Memory B cell (primary cell): Measurements from ENCODE around the gene BNC2.

Experiments
- ATAC-seq: fragments of 150-1000 bp; cut with Tn5 transposase; 2 replicates; pipeline ENCODE4 v1.10.0; 2021; ENCODE audit warnings: low read depth, mild to moderate bottlenecking, moderate library complexity
- DNase-seq, 2 donors: peaks; one replicate each; pipeline ENCODE4 v3.0.0; 2022; ENCODE audit warnings: low spot score in 2 of 2
- H3K27ac Mint-ChIP-seq: one replicate; pipeline ENCODE4 v1.8.0; 2022; ENCODE audit warnings: mild to moderate bottlenecking, moderate library complexity, mixed read lengths
- H3K27me3 Mint-ChIP-seq: one replicate; pipeline ENCODE4 v1.8.0; 2022; ENCODE audit warnings: mixed read lengths
- H3K36me3 Mint-ChIP-seq: one replicate; pipeline ENCODE4 v1.8.0; 2022; ENCODE audit warnings: mild to moderate bottlenecking, mixed read lengths
- H3K4me1 Mint-ChIP-seq: one replicate; pipeline ENCODE4 v1.8.0; 2022; ENCODE audit warnings: mixed read lengths
- H3K4me3 Mint-ChIP-seq: one replicate; pipeline ENCODE4 v1.8.0; 2022; ENCODE audit warnings: mild to moderate bottlenecking, moderate library complexity, mixed read lengths
- H3K9me3 Mint-ChIP-seq: one replicate; pipeline ENCODE4 v1.8.0; 2022; ENCODE audit warnings: mixed read lengths

BNC2 gene

DNA sequence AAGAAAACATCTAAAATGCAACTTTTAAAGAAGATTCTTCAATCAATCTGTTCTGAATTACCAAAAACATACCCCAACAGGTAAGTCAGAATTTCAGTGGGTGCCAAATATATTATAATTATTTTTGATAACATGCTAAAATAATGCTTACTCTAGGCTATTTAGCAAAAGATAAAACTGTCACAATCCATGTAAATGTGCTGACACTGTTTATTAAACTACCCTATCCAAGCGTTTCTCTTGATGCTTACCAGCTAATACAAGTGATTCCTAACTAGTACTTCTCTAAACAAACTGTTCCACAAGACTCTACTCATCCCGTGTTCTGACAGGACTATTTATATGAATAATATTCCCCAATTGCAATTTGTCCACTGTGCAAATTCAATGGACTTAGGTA lies 236.7 kb downstream of the BNC2 start:
- no peaks in the 10 kb centered on the region for H3K27me3 Mint-ChIP-seq
- DNase-seq (no peak), ATAC-seq (no peak)
- H3K36me3 Mint-ChIP-seq = no peaks in the 10 kb centered on the region
- no peaks in the 10 kb centered on the region for H3K9me3 Mint-ChIP-seq
- no peaks in the 10 kb centered on the region for H3K4me1 Mint-ChIP-seq
- H3K4me3 Mint-ChIP-seq = no peak overlapping the region
- no peak overlapping the region for H3K27ac Mint-ChIP-seq

DNA sequence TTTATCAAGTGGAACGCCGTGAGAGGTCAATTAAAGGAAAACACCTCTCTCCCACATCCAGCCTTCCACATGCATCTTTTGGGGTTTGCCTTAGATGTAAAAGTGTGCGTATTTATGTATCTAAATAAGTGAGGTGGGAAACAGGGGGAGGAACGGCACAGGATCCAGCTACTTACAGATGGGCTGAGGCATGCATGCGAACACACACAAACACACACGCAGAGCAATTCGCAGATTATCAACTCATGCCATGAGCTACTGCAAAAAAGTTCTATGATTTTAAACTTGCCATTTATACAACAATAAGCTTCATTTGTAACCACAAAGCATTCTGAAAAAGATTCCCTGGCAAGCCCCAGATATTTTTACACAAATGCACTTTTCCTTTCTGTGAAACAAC lies 242.1 kb downstream of the BNC2 start:
- DNase-seq (no peak), ATAC-seq (no peak)
- H3K27me3 Mint-ChIP-seq = no peaks in the 10 kb centered on the region
- no peak overlapping the region for H3K4me3 Mint-ChIP-seq
- H3K9me3 Mint-ChIP-seq = peaks cover 2% of the 10 kb centered on the region
- no peak overlapping the region for H3K27ac Mint-ChIP-seq
- no peaks in the 10 kb centered on the region for H3K36me3 Mint-ChIP-seq
- H3K4me1 Mint-ChIP-seq = no peaks in the 10 kb centered on the region

DNA sequence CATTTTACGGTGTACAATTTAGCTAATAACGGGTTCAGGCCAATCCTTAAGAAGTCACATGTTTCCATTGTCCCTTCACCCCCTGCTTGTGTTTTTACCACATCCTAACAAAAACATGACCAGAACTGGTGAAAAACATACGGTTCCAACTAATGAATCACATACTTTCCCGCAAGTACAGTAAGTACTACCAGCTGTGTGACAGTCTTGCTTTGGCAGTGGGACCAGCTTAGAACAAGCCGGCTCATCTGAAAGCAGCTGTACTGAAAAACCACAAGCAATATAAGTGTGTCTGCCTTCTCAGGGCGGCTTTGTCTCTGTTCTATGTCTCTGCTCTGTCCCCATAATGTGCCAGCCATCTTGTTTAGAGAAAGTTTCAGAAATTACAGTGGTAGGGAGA lies 242.5 kb downstream of the BNC2 start:
- Mint-ChIP-seq H3K36me3 (no peaks in the 10 kb centered on the region), H3K27me3 (no peaks in the 10 kb centered on the region), H3K4me1 (no peaks in the 10 kb centered on the region), H3K9me3 (peaks cover 5% of the 10 kb centered on the region), H3K4me3 (no peak overlapping the region), H3K27ac (no peak overlapping the region)
- DNase-seq = no peak
- no peak for ATAC-seq

DNA sequence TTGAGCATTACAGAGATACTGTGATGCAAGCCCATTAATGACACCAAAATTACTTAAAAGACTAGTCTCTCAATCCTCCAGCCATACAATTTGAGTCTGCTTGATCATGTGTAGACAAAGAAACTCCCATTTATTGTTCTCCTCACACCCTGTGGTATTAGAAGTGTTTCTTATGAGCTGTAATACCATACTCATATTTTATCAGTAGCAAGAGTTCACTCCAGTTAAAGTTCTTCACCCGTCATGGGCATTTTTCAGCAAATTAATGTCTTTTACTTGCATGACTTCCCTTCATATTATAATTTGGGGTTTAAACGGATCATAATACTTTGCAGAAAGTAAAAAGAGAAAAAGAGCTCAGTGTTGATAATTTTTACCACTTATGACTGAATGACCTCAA lies 242.9 kb downstream of the BNC2 start:
- no peaks in the 10 kb centered on the region for H3K27me3 Mint-ChIP-seq
- H3K27ac Mint-ChIP-seq = no peak overlapping the region
- H3K9me3 Mint-ChIP-seq = peaks cover 5% of the 10 kb centered on the region
- DNase-seq (no peak), ATAC-seq (no peak)
- H3K4me1 Mint-ChIP-seq = no peaks in the 10 kb centered on the region
- no peak overlapping the region for H3K4me3 Mint-ChIP-seq
- no peaks in the 10 kb centered on the region for H3K36me3 Mint-ChIP-seq

DNA sequence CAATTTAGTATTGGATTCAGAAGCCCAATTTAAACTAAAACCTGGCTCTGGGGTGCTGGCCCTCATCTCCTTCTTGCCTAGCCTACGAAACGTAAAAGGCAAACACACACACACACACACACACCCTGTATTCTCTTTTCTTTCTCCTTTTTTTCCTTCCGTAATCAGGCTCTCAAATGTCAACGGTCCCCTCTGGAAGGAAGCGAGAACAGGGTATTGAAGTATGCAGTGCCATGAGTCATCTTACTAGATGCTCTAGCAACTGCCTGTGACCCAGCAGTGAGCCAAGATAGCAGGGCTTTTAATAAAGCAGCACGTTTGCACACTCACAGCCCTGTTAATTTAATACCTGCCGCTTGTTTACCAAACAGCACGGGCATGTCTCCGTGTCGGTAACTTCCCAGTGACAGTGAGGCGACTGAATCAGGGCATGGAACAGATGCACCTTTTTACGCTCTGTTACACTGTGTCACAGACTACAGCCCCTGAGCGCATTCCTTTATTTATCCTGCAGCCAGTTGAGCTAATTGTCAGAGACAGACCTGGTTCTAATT lies 243.8 kb downstream of the BNC2 start:
- ATAC-seq (no peak), DNase-seq (no peak)
- H3K27me3 Mint-ChIP-seq = no peaks in the 10 kb centered on the region
- H3K4me3 Mint-ChIP-seq = no peak overlapping the region
- H3K4me1 Mint-ChIP-seq = no peaks in the 10 kb centered on the region
- peaks cover 5% of the 10 kb centered on the region for H3K9me3 Mint-ChIP-seq
- H3K36me3 Mint-ChIP-seq = no peaks in the 10 kb centered on the region
- no peak overlapping the region for H3K27ac Mint-ChIP-seq

DNA sequence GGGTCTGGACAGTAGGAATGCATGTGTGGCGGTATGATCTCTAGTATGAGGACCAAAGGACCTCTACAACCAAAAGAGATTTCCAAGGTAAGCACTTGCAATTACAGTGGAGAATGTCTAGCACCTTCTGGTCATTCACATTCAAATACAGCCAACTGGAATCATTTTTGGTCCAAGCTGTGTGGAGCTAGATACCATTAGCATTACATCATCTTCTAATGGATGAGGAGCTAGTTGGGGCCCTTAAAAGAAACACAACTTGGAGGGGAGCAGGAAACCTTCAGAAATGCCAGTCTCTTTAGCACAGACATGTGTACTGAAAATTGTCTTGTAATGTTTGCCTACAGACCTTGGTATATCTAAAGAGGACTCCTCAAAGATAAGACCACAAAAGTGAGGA lies 244.7 kb downstream of the BNC2 start:
- no peak for DNase-seq
- no peaks in the 10 kb centered on the region for H3K4me1 Mint-ChIP-seq
- peaks cover 5% of the 10 kb centered on the region for H3K9me3 Mint-ChIP-seq

DNA sequence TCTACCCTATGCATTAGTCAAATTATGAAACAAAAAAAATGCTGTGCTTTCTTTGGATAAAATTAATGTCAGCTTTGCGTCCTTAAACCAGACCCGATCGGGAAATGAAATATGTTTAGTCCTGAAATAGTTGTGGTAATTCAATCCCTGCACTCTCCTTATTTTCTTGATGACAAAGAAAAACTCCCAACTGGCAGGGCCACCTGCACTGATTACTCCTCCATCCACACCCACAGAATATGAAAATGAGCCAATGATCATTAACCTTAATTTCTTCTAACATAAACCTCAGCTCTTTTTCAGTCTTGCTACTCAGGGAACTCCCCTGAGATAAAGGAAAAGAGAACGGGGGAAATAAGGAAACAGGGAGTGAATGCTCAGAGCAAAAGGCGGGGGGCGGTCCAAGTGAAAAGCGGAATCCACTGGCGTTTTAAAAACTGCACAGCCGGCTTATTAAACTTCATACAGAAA lies 245.3 kb downstream of the BNC2 start:
- Mint-ChIP-seq H3K4me1 (no peaks in the 10 kb centered on the region), H3K36me3 (no peaks in the 10 kb centered on the region), H3K27ac (no peak overlapping the region), H3K27me3 (no peaks in the 10 kb centered on the region), H3K9me3 (peaks cover 5% of the 10 kb centered on the region), H3K4me3 (no peak overlapping the region)
- DNase-seq = no peak
- no peak for ATAC-seq

More for the DNA sequence above, 244.7 kb downstream of the BNC2 start:
- H3K4me3 Mint-ChIP-seq = no peak overlapping the region
- H3K27ac Mint-ChIP-seq = no peak overlapping the region
- no peaks in the 10 kb centered on the region for H3K27me3 Mint-ChIP-seq
- H3K36me3 Mint-ChIP-seq = no peaks in the 10 kb centered on the region
- ATAC-seq = no peak

DNA sequence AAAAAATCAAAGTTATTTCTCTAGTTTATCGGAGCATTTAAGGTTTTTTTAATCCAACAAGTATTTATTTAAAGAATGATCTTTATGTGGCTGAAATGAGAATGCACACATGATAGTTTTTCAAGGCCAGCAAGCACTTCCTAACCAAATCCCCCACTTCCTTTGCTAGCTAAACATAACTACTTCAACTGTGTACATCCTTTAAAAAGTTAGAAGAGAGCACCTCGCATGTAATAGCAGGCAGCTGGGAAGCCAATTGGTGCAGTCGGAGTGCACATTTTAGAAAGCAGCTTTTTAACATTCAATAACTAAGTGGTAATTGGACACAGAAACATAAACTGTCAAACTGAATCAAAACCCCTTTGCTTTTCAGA lies 245.7 kb downstream of the BNC2 start:
- Mint-ChIP-seq H3K9me3 (peaks cover 5% of the 10 kb centered on the region), H3K36me3 (no peaks in the 10 kb centered on the region), H3K27ac (no peak overlapping the region), H3K4me1 (no peaks in the 10 kb centered on the region), H3K4me3 (no peak overlapping the region), H3K27me3 (no peaks in the 10 kb centered on the region)
- ATAC-seq (no peak), DNase-seq (no peak)

DNA sequence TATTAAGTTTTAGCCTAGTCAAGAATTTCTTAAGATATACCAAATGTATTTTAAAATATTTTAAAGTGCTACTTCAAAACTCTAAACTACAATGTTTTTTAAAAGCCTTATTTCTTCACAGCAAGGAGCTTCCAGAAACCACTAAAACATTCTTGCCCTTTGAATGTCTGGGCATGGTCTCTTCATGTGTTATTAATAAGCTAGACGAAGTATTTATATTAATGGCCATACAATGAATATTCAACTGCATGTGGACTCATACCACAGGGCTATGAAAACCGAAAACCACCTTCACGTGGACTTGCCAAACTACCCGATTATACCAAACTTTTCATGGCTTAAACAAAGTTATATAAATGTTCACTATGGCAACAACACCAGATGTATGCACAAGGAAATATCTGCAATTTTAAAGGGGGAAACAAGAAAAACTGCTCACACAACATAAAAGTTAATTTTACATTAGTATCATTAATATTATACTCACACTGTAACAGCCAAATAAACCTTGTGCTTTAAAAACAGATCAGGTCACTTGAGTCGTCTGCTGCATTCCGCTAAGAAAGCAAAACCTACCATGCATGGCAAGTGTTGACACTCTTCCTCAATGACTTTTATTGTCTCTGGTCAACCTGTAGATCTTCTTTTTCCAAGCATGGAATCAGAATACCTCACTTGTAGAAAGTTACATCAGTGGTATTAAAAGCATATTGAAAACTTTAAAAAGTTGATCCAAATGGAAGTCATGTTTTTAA lies 246.3 kb downstream of the BNC2 start:
- no peak overlapping the region for H3K4me3 Mint-ChIP-seq
- no peaks in the 10 kb centered on the region for H3K27me3 Mint-ChIP-seq
- no peaks in the 10 kb centered on the region for H3K4me1 Mint-ChIP-seq
- ATAC-seq = no peak
- no peak overlapping the region for H3K27ac Mint-ChIP-seq
- no peaks in the 10 kb centered on the region for H3K36me3 Mint-ChIP-seq
- peaks cover 5% of the 10 kb centered on the region for H3K9me3 Mint-ChIP-seq
- no peak for DNase-seq

DNA sequence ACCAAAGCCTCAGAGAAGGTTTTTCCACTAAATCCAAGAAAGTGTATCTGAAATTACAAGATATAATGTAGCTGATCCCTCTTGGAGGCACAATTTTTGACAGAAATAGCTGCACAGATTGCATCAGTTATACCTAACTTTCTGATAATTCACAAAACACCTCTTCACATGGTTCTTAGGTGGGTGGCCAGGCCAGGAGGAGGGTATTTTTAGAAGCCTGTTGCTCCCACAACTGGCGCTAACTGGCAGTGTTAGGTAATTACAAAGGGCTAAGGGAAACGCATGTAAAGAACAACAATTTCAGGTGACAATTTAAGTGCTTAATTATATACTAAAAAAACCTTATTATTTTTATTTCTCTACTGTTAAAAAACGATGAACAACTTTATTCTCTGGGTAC lies 247.9 kb downstream of the BNC2 start:
- Mint-ChIP-seq H3K4me1 (no peaks in the 10 kb centered on the region), H3K9me3 (peaks cover 5% of the 10 kb centered on the region), H3K4me3 (no peak overlapping the region), H3K27ac (no peak overlapping the region), H3K36me3 (no peaks in the 10 kb centered on the region), H3K27me3 (no peaks in the 10 kb centered on the region)
- ATAC-seq = no peak
- DNase-seq = no peak

DNA sequence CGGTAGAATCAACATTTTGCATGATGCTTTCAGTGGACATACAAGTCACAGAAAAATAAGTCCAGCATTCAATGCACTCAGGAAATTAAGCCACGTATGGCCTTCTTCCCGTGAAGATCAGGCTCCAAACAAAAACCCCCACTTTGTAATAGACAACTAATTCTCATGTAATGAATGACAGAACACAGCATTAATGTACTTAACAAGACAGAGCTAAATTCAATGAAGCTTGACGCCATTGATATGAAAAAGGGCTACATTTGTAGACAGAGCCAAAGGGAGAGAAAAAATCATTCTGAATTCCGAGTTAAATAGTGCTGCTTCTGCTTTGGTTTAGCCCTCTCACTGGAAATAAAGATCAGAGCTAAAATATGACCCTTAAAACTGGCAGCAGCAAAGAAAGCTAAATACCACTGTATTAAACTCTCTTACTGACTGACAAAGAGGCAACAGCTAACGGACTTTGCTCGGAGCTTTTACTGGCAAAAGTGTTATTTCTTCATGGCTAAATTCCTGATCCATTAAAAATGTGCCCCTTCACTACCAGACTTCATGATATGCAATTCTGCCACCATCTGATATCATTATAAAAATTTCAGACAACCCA lies 250.5 kb downstream of the BNC2 start:
- Mint-ChIP-seq H3K36me3 (no peaks in the 10 kb centered on the region), H3K27ac (no peak overlapping the region), H3K4me3 (no peak overlapping the region), H3K4me1 (no peaks in the 10 kb centered on the region), H3K27me3 (no peaks in the 10 kb centered on the region), H3K9me3 (peaks cover 5% of the 10 kb centered on the region)
- no peak for DNase-seq
- ATAC-seq = no peak

DNA sequence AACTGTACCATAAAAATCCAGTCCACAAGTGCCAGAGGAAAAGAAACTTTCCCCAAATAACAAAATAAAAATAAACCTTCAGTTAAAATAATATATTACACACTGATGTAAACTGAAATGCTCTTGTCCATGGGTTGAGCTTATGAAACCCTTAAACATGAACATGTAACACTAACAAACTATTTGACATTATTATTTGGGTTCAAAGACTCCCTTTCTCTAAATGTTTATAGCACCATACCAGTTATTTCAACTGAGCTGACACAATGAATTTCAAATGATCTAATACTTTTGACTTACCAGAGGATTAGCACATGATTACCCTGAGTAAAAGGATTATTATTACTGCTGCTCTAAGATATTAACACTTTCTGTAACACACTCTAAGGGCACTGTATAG lies 251.1 kb downstream of the BNC2 start:
- ATAC-seq (no peak), DNase-seq (no peak)
- no peaks in the 10 kb centered on the region for H3K36me3 Mint-ChIP-seq
- peaks cover 3% of the 10 kb centered on the region for H3K9me3 Mint-ChIP-seq
- no peak overlapping the region for H3K4me3 Mint-ChIP-seq
- no peaks in the 10 kb centered on the region for H3K4me1 Mint-ChIP-seq
- H3K27ac Mint-ChIP-seq = no peak overlapping the region
- H3K27me3 Mint-ChIP-seq = no peaks in the 10 kb centered on the region

DNA sequence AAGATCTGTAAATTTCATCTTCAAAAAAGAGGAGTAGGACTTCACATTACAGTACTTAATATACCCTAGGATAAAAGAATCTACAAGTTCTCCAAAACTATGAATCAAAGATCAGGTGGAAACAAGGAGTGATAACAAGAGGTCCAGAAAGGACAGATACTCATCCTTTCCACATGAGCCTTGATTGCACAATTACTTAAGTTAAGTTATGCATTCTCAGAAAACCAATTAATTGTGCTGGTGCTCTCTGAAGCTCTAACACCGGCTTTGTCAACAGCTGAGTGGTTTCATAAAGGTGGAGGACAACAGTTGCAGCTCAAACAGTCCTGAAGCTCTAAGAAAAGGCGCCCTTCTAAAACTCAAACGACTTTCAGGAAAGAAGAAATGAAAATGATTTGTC lies 251.9 kb downstream of the BNC2 start:
- H3K36me3 Mint-ChIP-seq = no peaks in the 10 kb centered on the region
- H3K4me1 Mint-ChIP-seq = no peaks in the 10 kb centered on the region
- peaks cover 3% of the 10 kb centered on the region for H3K9me3 Mint-ChIP-seq
- no peaks in the 10 kb centered on the region for H3K27me3 Mint-ChIP-seq
- ATAC-seq = no peak
- no peak overlapping the region for H3K4me3 Mint-ChIP-seq
- no peak overlapping the region for H3K27ac Mint-ChIP-seq
- DNase-seq = no peak

DNA sequence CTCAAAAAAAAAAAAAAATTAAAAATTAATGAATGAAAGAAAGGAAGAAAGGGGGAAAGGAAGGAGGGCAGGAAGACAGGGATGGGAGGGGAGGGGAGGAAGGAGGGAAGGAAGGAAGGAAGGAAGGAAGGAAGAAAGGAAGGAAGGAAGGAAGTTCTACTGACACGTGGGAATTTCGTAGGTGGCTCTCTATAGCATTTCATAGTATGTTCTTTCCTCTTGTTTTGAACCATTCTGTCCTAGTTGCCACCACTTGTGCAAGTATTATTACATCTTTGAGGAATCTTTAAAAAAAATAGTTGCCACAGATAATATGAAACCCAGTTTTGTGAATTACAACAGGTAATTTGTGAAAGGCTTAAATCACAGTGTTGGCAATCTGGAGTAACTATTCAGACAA lies 253.8 kb downstream of the BNC2 start:
- Mint-ChIP-seq H3K4me3 (no peak overlapping the region), H3K9me3 (no peaks in the 10 kb centered on the region), H3K27me3 (no peaks in the 10 kb centered on the region)

DNA sequence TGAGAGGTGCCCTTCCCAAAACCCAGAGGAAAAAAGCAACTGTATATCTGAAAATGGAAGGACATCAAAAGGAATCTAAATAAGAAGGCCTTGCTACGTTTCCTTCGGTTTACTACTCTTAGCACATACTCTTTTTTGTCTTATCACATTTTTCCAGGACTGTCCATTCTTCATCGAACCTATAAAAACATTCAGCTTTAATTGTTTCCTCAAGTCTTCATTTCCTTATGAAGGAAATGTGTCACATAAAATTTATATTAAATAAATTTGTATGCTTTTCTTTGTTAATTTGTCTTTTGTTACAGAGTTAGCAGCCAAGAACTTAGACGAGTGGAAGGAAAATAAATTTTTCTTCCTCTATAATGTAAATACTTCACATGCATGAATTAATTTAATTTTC lies 255.0 kb downstream of the BNC2 start:
- Mint-ChIP-seq H3K4me1 (no peaks in the 10 kb centered on the region), H3K36me3 (no peaks in the 10 kb centered on the region), H3K27me3 (no peaks in the 10 kb centered on the region), H3K27ac (no peak overlapping the region), H3K4me3 (no peak overlapping the region), H3K9me3 (no peaks in the 10 kb centered on the region)
- no peak for ATAC-seq
- no peak for DNase-seq

More for the DNA sequence above, 253.8 kb downstream of the BNC2 start:
- H3K4me1 Mint-ChIP-seq = no peaks in the 10 kb centered on the region
- ATAC-seq (no peak), DNase-seq (no peak)
- no peaks in the 10 kb centered on the region for H3K36me3 Mint-ChIP-seq
- no peak overlapping the region for H3K27ac Mint-ChIP-seq
